ENCODE data around the gene ZNF10.

The ZNF10 gene

DNA sequence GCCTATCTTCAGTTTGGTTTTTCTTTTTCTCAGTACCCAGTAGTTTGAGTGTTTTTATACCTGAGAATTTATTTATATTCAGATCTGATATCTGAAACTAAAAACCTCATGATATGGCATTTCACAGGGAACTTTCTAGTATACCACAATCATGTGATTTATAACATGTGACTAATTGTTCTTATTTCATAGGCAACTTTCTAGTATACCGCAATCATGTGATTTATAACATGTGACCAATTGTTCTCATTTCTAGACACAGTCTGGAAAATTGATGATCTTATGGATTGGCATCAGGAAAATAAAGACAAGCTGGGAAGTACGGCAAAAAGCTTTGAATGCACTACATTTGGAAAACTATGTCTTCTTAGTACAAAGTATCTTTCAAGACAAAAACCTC is 71.5 kb downstream of the ZNF10 start:
- no peak for DNase-seq

DNA sequence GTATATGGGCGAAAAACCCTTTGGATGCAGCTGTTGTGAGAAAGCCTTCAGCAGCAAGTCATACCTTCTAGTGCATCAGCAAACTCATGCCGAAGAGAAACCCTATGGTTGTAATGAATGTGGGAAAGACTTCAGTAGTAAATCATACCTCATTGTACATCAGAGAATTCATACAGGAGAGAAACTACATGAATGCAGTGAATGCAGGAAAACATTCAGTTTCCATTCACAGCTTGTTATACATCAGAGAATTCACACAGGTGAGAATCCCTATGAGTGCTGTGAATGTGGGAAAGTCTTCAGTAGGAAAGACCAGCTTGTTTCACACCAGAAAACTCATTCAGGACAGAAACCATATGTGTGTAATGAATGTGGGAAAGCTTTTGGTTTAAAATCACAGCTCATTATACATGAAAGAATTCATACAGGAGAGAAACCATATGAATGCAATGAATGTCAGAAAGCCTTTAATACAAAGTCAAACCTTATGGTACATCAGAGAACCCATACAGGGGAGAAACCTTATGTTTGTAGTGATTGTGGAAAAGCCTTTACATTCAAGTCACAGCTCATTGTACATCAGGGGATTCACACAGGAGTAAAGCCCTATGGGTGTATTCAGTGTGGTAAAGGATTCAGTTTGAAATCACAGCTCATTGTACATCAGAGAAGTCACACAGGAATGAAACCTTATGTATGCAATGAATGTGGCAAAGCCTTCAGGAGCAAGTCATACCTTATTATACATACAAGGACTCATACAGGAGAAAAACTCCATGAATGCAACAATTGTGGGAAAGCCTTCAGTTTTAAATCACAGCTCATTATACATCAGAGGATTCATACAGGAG is 72.3 kb downstream of the ZNF10 start:
- DNase-seq = no peak

DNA sequence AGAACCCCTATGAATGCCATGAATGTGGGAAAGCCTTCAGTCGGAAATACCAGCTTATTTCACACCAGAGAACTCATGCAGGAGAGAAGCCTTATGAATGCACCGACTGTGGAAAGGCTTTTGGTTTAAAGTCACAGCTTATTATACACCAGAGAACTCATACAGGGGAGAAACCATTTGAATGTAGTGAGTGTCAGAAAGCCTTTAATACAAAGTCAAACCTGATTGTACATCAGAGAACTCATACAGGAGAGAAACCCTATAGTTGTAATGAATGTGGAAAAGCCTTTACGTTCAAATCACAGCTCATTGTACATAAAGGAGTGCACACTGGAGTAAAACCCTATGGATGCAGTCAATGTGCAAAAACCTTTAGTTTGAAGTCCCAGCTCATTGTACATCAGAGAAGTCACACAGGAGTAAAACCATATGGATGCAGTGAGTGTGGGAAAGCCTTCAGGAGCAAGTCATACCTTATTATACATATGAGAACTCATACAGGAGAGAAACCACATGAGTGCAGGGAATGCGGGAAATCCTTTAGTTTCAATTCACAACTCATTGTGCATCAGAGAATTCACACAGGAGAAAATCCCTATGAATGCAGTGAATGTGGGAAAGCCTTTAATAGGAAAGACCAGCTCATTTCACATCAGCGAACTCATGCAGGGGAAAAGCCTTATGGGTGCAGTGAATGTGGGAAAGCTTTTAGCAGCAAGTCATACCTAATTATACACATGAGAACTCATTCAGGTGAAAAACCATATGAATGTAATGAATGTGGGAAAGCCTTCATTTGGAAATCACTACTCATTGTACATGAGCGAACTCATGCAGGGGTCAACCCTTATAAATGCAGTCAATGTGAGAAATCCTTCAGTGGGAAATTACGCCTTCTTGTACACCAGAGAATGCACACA is 73.2 kb downstream of the ZNF10 start:
- DNase-seq = no peak

DNA sequence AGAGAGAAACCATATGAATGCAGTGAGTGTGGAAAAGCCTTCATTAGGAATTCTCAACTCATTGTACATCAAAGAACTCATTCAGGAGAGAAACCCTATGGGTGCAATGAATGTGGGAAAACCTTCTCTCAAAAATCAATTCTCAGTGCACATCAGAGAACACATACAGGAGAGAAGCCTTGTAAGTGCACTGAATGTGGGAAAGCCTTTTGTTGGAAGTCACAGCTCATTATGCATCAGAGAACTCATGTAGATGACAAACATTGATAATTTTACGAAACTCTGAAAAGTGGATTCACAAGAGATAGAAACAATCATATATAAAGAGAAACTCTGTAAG is 73.8 kb downstream of the ZNF10 start:
- no peak for DNase-seq

DNA sequence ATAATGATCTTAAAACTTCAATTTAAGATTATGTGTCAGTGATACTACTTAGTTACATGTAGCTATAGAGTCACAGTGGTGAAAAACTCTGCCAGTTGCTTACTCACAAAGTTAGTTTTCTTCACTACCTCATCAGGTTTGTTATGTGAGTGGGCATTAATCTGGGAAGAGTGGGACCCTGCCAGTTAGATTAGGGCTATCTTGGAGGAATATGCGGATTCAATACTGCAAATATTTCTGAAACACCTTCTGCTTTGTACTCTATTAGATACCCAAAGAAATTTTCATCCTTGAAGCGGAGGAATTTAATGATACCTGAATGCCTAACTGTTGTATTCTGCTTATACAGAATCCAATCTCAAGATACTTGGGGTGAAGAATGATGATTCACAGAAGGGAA is 76.0 kb downstream of the ZNF10 start:
- no peak for DNase-seq
